HEK293T (cell line): Measurements from ENCODE around the gene CDKN2AIPNL.
"Not testable (repeated sequence)": the region's sequence is repeated elsewhere in the genome, so short reads cannot be mapped to it uniquely, and the experiment has no call there.

ENCODE experiments used
- CTCF ChIA-PET: fragments of 350-600 bp; formaldehyde crosslinking; extraction: SDS; loops from one replicate; lab custom pipeline; 2021; ENCODE audit warnings: antibody characterized with exemption, inconsistent platforms; lab: Yijun Ruan, JAX
- POLR2A ChIA-PET: fragments of 350-600 bp; formaldehyde crosslinking; extraction: SDS; loops from one replicate; lab custom pipeline; 2020; ENCODE audit warnings: antibody characterized with exemption, inconsistent platforms; lab: Yijun Ruan, JAX
- DNase-seq: peaks from one replicate; pipeline ENCODE4 v3.0.0; 2012; ENCODE audit warnings: mixed read lengths; ENCODE audit errors: extremely low spot score
- ARNT ChIP-seq: fragments of 450-650 bp; IDR thresholded peaks from 2 replicates; pipeline ENCODE4 v1.6.1; 2017; ENCODE audit warnings: mild to moderate bottlenecking
- BHLHE40 ChIP-seq: fragments of 450-650 bp; IDR thresholded peaks from 2 replicates; pipeline ENCODE4 v1.6.1; 2016; ENCODE audit warnings: mild to moderate bottlenecking, moderate library complexity, borderline replicate concordance
- CTBP1 ChIP-seq: fragments of 450-650 bp; IDR thresholded peaks from 2 replicates; pipeline ENCODE4 v1.6.1; 2016; ENCODE audit warnings: borderline replicate concordance
- ELF4 ChIP-seq: fragments of 450-650 bp; IDR thresholded peaks from 2 replicates; pipeline ENCODE4 v1.6.1; 2017; ENCODE audit warnings: antibody characterized with exemption
- FOXA1 ChIP-seq: fragments of 450-650 bp; IDR thresholded peaks from 2 replicates; pipeline ENCODE4 v1.6.1; 2016; ENCODE audit warnings: mild to moderate bottlenecking
- FOXK2 ChIP-seq: fragments of 450-650 bp; IDR thresholded peaks from 2 replicates; pipeline ENCODE4 v1.6.1; 2016; ENCODE audit warnings: mild to moderate bottlenecking
- FOXM1 ChIP-seq: fragments of 450-650 bp; IDR thresholded peaks from 2 replicates; pipeline ENCODE4 v1.6.1; 2017; ENCODE audit warnings: mild to moderate bottlenecking, borderline replicate concordance
- HDGF ChIP-seq: fragments of 450-650 bp; IDR thresholded peaks from 2 replicates; pipeline ENCODE4 v1.6.1; 2017; ENCODE audit warnings: antibody characterized with exemption, borderline replicate concordance
- L3MBTL2 ChIP-seq: fragments of 450-650 bp; conservative IDR thresholded peaks from 2 replicates; pipeline ENCODE4 v1.6.1; 2016; ENCODE audit warnings: mild to moderate bottlenecking
- LEF1 ChIP-seq: fragments of 450-650 bp; IDR thresholded peaks from 2 replicates; pipeline ENCODE4 v1.6.1; 2017; ENCODE audit warnings: mild to moderate bottlenecking, borderline replicate concordance
- NFRKB ChIP-seq: fragments of 450-650 bp; IDR thresholded peaks from 2 replicates; pipeline ENCODE4 v1.6.1; 2016; ENCODE audit warnings: mild to moderate bottlenecking, moderate library complexity
- SP1 ChIP-seq: fragments of 450-650 bp; IDR thresholded peaks from 2 replicates; pipeline ENCODE4 v1.6.1; 2017
- SUZ12 ChIP-seq: fragments of 450-650 bp; IDR thresholded peaks from 2 replicates; pipeline ENCODE4 v1.6.1; 2016; ENCODE audit warnings: mild to moderate bottlenecking
- TARDBP ChIP-seq: fragments of 450-650 bp; IDR thresholded peaks from 2 replicates; pipeline ENCODE4 v1.6.1; 2016
- ZNF384 ChIP-seq: fragments of 450-650 bp; IDR thresholded peaks from 2 replicates; pipeline ENCODE4 v1.6.1; 2016
- TF ChIP-seq, protein P1 (sequence below): fragments of 450-650 bp; IDR thresholded peaks from 2 replicates; pipeline ENCODE4 v1.6.1; 2016

CDKN2AIPNL gene

GRCh38 chr5:134397196-134397595, 14.5 kb downstream of the CDKN2AIPNL start:
- ChIA-PET CTCF (no interaction called here), POLR2A (interaction anchor here (2.2 kb wide), 1 partner anchor 14 kb away, joined by 11 read pairs; the partner anchor contains the start of gene CDKN2AIPNL)
- DNase-seq, result no peak
- TF ChIP-seq CTBP1, result no peak
- no peak for TF ChIP-seq LEF1

DNA sequence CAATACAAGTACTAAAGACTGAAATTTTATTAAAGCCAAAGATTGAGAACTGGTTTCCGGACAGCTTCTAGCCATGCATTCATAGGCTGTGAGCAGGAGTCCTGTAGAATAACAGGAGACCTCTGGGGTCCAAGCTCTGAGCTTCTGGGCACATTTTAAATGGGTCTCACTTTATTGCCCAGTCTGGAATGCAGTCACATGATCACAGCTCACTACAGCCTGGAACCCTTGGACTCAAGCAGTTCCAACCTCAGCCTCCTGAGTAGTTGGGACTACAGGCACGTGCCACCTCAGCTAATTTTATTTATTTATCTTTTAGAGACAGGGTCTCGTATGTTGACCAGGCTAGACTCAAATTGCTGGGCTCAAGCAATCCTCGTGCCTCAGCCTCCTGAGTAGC, 15.4 kb downstream of the CDKN2AIPNL start:
- CTCF ChIA-PET, result interaction anchor here (1.0 kb wide), 1 partner anchor 15 kb away, joined by 3 read pairs; no protein-coding TSS in a partner anchor
- POLR2A ChIA-PET, result interaction anchor here (1.5 to 2.2 kb wide), 2 partner anchors 15 to 24 kb away, joined by 5 to 11 read pairs; partner anchors contain the start of genes CDKN2AIPNL and UBE2B
- TF ChIP-seq NFRKB (no peak), ELF4 (no peak), BHLHE40 (no peak), SP1 (no peak), LEF1 (no peak), HDGF (no peak), ZNF384 (no peak), CTBP1 (no peak), TARDBP (no peak), ARNT (no peak), L3MBTL2 (no peak), FOXA1 (no peak)
- TF ChIP-seq, protein P1, sequence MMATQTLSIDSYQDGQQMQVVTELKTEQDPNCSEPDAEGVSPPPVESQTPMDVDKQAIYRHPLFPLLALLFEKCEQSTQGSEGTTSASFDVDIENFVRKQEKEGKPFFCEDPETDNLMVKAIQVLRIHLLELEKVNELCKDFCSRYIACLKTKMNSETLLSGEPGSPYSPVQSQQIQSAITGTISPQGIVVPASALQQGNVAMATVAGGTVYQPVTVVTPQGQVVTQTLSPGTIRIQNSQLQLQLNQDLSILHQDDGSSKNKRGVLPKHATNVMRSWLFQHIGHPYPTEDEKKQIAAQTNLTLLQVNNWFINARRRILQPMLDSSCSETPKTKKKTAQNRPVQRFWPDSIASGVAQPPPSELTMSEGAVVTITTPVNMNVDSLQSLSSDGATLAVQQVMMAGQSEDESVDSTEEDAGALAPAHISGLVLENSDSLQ, result no peak
- DNase-seq, result no peak

GRCh38 chr5:134394932-134395331, 16.7 kb downstream of the CDKN2AIPNL start:
- CTCF ChIA-PET, result interaction anchor here (0.8 kb wide), 1 partner anchor 129 kb away, joined by 3 read pairs; no protein-coding TSS in a partner anchor
- DNase-seq, result no peak
- TF ChIP-seq FOXM1 (no peak), L3MBTL2 (no peak), ELF4 (no peak), NFRKB (no peak)
- POLR2A ChIA-PET, result interaction anchor here (0.8 to 1.5 kb wide), 2 partner anchors 23 to 129 kb away, joined by 3 to 5 read pairs; partner anchors contain the start of gene UBE2B

DNA sequence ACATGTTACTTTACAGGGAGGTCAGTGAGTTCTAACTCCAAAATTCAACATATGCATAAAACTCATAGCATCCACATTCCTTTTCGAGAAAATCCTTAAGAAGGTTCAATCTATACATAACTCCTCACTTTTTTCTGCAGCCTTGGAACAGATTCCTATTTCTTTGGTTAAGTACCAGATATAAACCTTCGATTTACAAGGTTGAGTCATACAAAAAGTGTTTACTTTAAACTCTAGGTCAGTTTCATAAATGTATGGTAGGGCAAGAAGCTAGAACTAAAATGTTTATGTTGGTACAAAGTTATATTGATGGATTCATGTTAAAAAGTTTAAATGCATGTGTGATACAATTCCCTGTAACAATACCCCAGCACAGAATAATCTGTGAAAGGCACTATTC, 19.4 kb downstream of the CDKN2AIPNL start:
- no peak for DNase-seq
- TF ChIP-seq LEF1, result no peak
- TF ChIP-seq ARNT, result no peak
- TF ChIP-seq L3MBTL2, result no peak
- TF ChIP-seq NFRKB, result no peak
- TF ChIP-seq BHLHE40, result no peak
- TF ChIP-seq FOXK2, result no peak
- TF ChIP-seq FOXM1, result no peak
- no peak for TF ChIP-seq SUZ12
- no peak for TF ChIP-seq ZNF384
- no peak for TF ChIP-seq CTBP1
- no peak for TF ChIP-seq FOXA1
- TF ChIP-seq SP1, result no peak
- no peak for TF ChIP-seq TARDBP
- TF ChIP-seq, protein P1, result no peak
- no peak for TF ChIP-seq HDGF
- TF ChIP-seq ELF4, result no peak
- ChIA-PET CTCF (no interaction called here), POLR2A (interaction anchor here (1.2 to 2.3 kb wide), 2 partner anchors 19 to 20 kb away, joined by 3 to 11 read pairs; partner anchors contain the start of genes CDKN2AIPNL and UBE2B)

- no peak for DNase-seq
- TF ChIP-seq CTBP1 (no peak), SP1 (no peak), ZNF384 (no peak)
- POLR2A ChIA-PET, result no interaction called here
- CTCF ChIA-PET, result interaction anchor here (0.6 kb wide), 1 partner anchor 204 kb away, joined by 9 read pairs; no protein-coding TSS in a partner anchor
Observed at GRCh38 chr5:134387443-134387842, 24.2 kb downstream of the CDKN2AIPNL start.

DNA sequence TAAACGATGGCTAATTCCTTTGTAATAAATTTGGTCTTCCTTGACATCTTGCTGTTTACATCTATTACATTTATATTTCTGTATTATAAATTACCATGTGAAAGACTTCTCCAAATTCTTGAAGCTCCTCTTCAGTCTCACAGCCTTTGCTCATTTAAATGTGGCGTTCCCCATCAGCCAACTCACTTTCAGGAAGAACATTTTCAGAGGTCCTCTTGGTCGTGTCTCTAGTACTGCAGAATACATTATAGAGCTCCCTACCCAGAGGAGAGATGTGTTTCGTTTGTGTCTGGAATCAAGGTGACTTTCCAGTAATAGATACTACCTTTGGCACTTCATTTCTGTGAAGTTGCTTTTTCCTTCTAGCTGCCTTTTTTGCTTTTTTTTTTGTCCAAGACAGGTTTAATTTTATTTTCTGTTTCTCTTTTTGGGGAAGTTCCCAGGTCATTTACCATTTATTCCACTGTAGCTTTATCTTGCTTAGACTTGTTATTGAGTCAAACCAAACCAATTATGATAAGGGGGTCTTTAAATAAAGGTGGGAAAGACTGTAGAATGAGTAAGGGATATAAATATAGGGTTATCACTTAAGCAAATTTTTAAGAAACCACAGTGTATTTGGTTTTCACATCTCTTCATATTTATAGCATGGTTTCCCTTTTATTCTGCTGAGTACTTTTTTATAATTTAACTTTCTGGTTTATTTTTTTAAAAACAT, 27.5 kb downstream of the CDKN2AIPNL start:
- POLR2A ChIA-PET, result interaction anchor here (1.1 to 1.4 kb wide), 2 partner anchors 13 to 27 kb away, joined by 3 read pairs; partner anchors contain the start of gene UBE2B
- CTCF ChIA-PET, result no interaction called here
- TF ChIP-seq LEF1, result no peak
- DNase-seq, result no peak

DNA sequence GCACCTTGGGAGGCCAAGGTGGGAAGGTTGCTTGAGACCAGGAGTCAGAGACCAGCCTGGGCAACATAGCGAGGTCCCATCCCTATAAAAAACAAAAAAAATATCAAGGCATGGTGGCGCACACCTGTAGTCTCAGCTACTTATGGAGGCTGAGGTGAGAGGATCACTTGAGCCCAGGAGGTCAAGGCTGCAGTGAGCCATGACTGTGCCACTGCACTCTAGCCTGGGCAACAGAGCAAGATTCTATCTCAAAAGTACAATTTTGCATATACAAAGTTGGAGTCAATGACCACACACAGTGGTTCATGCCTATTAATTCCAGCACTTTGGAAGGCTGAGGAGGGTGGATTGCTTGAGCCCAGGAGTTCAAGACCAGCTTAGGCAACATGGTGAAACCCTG, 29.5 kb downstream of the CDKN2AIPNL start:
- DNase-seq, POLR2A ChIA-PET: not testable (repeated sequence)
- CTCF ChIA-PET, result interaction anchor here (0.6 to 1.6 kb wide), 3 partner anchors 10 to 283 kb away, joined by 3 to 5 read pairs (median 3); no protein-coding TSS in a partner anchor
